Epithelial cell of proximal tubule (primary cell): ENCODE results near the gene MAP2. TPM values are rescaled to one million over a fixed set of nuclear protein-coding genes. Genes with fewer than 3 reads are reported as not detected.

ENCODE experiments used
- DNase-seq: peaks from one replicate; pipeline ENCODE4 v3.0.0-alpha.2; 2011; ENCODE audit warnings: low read depth
- H3K4me3 ChIP-seq: 2 replicates; pipeline ENCODE4 v1.5.1; 2011; ENCODE audit warnings: low read depth, mild to moderate bottlenecking, low read length
- total RNA-seq: library from RNA; depleted of rRNA; stranded (reverse); fragments of >200 nt; gene quantifications from 2 replicates; pipeline ENCODE4 v1.2.3, GENCODE V29; 2015
- TF ChIP-seq, protein P1 (sequence below): conservative IDR thresholded peaks from 2 replicates; pipeline ENCODE4 v1.5.1; 2012; ENCODE audit warnings: low read depth, mild to moderate bottlenecking, low read length

The MAP2 gene
- total RNA-seq, 1 donor from 2014 or later = 12.2 TPM

DNA sequence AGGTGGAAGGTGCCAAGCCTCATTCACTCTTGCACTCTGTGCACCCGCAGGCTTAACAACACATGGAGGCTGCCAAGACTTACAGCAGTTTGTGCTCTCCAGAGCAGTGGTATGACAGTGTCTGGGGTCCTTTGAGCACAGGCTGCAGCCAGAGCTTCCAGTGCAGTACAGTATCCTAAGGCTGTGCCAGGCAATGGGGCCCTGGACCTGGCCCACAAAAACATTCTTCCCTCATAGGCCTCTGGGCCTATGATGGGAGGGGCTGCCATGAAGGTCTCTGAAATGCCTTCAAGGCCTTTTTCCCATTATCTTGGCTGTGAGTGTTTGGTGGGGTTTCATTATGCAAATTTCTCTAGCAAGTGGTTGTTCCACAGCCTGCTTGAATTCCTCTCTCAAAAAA, 74.8 kb downstream of the MAP2 start:
- DNase-seq = no peak
- no peak overlapping the region for H3K4me3 ChIP-seq
- TF ChIP-seq, protein P1, sequence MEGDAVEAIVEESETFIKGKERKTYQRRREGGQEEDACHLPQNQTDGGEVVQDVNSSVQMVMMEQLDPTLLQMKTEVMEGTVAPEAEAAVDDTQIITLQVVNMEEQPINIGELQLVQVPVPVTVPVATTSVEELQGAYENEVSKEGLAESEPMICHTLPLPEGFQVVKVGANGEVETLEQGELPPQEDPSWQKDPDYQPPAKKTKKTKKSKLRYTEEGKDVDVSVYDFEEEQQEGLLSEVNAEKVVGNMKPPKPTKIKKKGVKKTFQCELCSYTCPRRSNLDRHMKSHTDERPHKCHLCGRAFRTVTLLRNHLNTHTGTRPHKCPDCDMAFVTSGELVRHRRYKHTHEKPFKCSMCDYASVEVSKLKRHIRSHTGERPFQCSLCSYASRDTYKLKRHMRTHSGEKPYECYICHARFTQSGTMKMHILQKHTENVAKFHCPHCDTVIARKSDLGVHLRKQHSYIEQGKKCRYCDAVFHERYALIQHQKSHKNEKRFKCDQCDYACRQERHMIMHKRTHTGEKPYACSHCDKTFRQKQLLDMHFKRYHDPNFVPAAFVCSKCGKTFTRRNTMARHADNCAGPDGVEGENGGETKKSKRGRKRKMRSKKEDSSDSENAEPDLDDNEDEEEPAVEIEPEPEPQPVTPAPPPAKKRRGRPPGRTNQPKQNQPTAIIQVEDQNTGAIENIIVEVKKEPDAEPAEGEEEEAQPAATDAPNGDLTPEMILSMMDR = no peak

DNA sequence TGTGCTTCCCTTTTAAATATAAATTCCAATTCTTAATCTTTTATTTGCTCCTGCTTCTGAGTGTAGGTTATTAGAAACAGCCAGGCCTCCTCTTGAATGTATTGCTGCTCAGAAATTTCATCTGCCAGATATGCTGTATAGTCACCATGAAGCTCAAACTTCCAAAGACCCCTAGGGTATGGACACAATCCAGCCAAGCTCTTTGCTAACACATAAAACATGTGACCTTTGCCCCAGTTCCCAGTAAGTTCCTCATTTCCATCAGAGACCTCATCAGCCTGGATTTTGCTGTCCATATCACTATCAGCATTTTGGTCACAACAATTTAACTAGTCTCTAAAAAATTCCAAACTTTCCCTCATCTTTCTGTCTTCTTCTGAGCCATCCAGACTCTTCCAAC, 75.2 kb downstream of the MAP2 start:
- DNase-seq = no peak
- H3K4me3 ChIP-seq = no peak overlapping the region
- TF ChIP-seq, protein P1 = no peak

DNA sequence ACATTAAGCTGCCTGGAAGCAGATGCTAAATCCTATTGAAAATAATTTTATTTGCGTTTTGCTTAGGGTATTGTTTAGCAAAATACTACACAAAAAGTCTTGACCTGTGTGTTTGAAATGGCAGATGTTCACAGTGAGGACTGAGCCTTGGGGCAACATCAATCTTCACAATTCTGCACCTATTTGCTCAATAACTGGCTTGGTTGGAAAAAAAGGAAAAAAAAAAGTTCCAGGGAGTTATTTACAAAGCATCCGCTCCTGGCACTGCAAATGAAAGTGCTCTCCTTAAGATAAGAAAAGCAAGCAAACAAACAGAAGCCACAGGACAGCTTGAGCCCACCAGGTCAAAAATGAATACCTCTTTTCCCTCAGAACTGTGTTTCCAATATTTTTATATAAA, 77.7 kb downstream of the MAP2 start:
- no peak for DNase-seq
- H3K4me3 ChIP-seq = no peak overlapping the region
- TF ChIP-seq, protein P1 = no peak

DNA sequence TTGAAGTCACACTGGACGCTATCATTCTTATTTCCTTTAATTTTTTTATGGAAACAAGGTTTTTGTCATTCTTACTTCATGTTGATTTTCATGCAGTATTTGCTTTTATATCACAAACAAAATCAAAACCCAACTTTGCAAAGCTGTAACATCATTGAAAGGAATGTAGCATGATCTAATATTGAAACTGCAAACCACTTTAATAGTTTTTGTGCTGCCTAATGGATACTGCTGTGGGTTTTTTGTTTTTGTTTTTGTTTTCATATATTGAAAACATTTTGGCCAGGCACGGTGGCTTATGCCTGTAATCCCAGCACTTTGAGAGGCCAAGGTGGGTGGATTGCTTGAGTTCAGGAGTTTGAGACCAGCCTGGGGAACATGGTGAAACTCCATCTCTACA, 81.6 kb downstream of the MAP2 start:
- DNase-seq = no peak
- TF ChIP-seq, protein P1 = no peak
- H3K4me3 ChIP-seq = no peak overlapping the region

DNA sequence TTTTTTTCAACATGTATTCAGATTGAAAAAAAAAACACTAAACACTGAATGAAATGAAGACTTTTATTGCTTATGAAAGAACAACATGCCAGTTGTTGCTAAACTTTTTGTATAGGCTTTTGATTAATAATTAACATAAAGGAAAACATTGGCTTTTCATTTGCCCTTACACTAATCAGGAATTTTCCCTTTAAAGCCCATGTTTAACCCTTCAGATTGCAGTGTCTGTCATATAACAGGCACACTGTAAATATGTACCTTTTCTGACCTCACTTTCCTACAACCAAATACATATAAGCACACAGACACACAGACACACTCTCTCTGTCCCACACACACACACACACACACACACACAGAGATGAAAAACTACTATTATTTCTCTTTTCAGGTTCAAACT, 84.4 kb downstream of the MAP2 start:
- H3K4me3 ChIP-seq = no peak overlapping the region
- no peak for DNase-seq
- TF ChIP-seq, protein P1 = no peak

DNA sequence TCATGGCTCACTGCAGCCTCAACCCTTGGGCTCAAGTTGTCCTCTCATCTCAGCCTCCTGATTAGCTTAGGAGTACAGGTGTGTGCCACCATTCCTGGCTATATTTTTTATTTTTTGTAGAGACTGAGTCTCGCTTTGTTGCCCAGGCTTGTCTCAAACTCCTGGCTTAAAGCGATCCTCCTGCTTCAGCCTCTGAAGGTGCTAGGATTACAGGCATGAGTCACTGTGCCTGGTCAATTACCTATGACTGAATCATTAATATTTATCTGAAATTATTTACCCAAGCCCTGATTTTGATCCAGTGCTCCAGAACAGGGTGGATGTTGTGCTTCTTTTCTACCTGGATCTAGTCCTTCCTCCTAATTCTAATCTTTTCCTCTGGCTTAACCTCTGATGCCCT, 87.8 kb downstream of the MAP2 start:
- H3K4me3 ChIP-seq = no peak overlapping the region
- DNase-seq = no peak
- TF ChIP-seq, protein P1 = no peak

DNA sequence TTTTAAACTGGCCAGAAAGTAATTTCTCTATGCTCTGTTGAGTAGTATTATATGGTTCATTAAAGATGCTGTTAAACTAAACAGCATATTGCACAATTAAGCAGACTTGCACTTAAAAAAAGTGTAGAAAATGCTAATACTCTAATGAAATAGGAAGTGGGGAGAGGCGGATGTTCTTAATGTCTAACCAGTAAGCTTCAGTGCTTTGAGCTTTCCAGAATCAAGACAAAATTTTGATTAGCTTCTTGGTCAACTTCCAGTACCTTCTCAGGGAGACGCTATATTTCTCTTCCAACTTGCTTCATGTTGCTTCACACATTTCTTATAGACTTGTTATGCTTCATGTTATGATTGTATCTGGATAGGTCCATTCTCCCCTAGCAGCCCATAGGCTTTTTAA, 89.1 kb downstream of the MAP2 start:
- H3K4me3 ChIP-seq = no peak overlapping the region
- no peak for DNase-seq
- TF ChIP-seq, protein P1 = no peak
